Ovary (tissue), 9 donors: ENCODE measurements around the gene PEAK1. TPM values are rescaled to one million over a fixed set of nuclear protein-coding genes. Genes with fewer than 3 reads are reported as not detected.
"Not testable (repeated sequence)": the region's sequence is repeated elsewhere in the genome, so short reads cannot be mapped to it uniquely, and the experiment has no call there.

Experiments
- DNase-seq, 5 donors: peaks; one replicate each; pipeline ENCODE4 v3.0.0-alpha.2; 2019 to 2020
- H3K27ac ChIP-seq, 2 donors: fragments of 200-600 bp; one replicate each; pipeline versions ENCODE4 v1.5.1 to v1.8.0; 2019 to 2022
- H3K27me3 ChIP-seq: fragments of 200-600 bp; one replicate; pipeline ENCODE4 v1.8.0; 2022
- H3K36me3 ChIP-seq: fragments of 200-600 bp; sonication (generic); one replicate; pipeline ENCODE4 v1.5.1; 2019
- H3K4me1 ChIP-seq: one replicate; pipeline ENCODE4 v1.8.1; 2013; ENCODE audit warnings: mild to moderate bottlenecking, moderate library complexity; ENCODE audit not compliant: insufficient read depth
- H3K4me3 ChIP-seq: fragments of 200-600 bp; sonication (generic); one replicate; pipeline ENCODE4 v1.5.1; 2017
- H3K9me3 ChIP-seq, 2 donors: fragments of 200-600 bp in 1 of 2; sonication (generic) in 1 of 2; one replicate each; pipeline versions ENCODE4 v1.5.1 to v1.8.1; 2013 to 2019; ENCODE audit warnings: mild to moderate bottlenecking in 1 of 2, moderate library complexity in 1 of 2
- CTCF ChIP-seq, 3 donors: fragments of 450-650 bp in 2 of 3; fragments of 200-600 bp in 1 of 3; IDR thresholded peaks; one replicate each; pipeline versions ENCODE4 v1.5.1 to v1.8.0; 2016 to 2022; ENCODE audit warnings: antibody characterized with exemption in 3 of 3, mild to moderate bottlenecking in 1 of 3
- EP300 ChIP-seq: sonication (generic); formaldehyde crosslinking; IDR thresholded peaks from one replicate; pipeline ENCODE4 v1.6.1; 2017; ENCODE audit warnings: antibody characterized with exemption
- POLR2A ChIP-seq: fragments of 450-650 bp; IDR thresholded peaks from one replicate; pipeline ENCODE4 v1.6.1; 2017; ENCODE audit warnings: antibody characterized with exemption, mild to moderate bottlenecking, moderate library complexity
- WGBS, 3 donors: extraction: QIAGEN DNeasy Blood & Tissue Kit in 1 of 3; methylation state at CpG; one replicate each; pipeline versions ENCODE4 v1.1.5 to v1.1.7; 2013 to 2017; 5-methylcytosine and 5-hydroxymethylcytosine counted together
- intact Hi-C, 4 donors: fragments of 100-400 bp; cut with DNase I; formaldehyde crosslinking; loops; one replicate each; pipeline versions ENCODE4 v1.11.0 to v1.15.1; 2022 to 2023
- polyA plus RNA-seq, 2 donors: library from polyadenylated mRNA; stranded (reverse); fragments of 200-250 nt in 1 of 2; fragments of 350-450 nt in 1 of 2; fragmentation: Illumina TruSeq in 1 of 2; extraction: RNeasy Lipid Tissue Mini Kit (QIAGEN cat#74804) in 1 of 2; gene quantifications; one replicate each; pipeline ENCODE4 v1.2.3, GENCODE V29; 2013 to 2014
- total RNA-seq, 7 donors: library from RNA; depleted of rRNA in 2 of 7; stranded (reverse); fragments of >200 nt in 2 of 7; fragmentation: NEBNext Ultra II Directional in 3 of 7; extraction: Animal tissue kit (Norgen Biotek cat#: 25700) in 3 of 7; gene quantifications; one replicate each; pipeline versions ENCODE4 v1.1.0 to v1.2.4, GENCODE V29; 2016 to 2023
- donor health status: DM: no; HTN: no; CAD: no; lungs with moderate emphysema.
- donor health status: DM: no; HTN: no; CAD: no.
- donor health status: Bipolar disorder and iron deficiency.
- donor health status: DM: yes; HTN: yes; CAD: no.
- donor health status: DM: no; HTN: no; CAD: no.
- donor health status: DM: yes; HTN: yes; CAD: no.

The PEAK1 gene
- total and polyA plus RNA-seq, 9 donors = 6.6 to 48.4 (median 41.4) TPM

- no peak for DNase-seq
Measured at GRCh38 chr15:77191230-77191834, 228.6 kb downstream of the PEAK1 start.

GRCh38 chr15:77187751-77188464 lies 232.0 kb downstream of the PEAK1 start:
- 64 to 86% (median 74%) methylated on average over 4 of the region's 4 CpGs for WGBS, 3 donors
- TF ChIP-seq EP300 = no peak
- TF ChIP-seq CTCF (IDR thresholded peaks at IDR 0.05) = no peak
- Histone ChIP-seq H3K27me3 (no peaks in the 10 kb centered on the region), H3K4me3 (no peak overlapping the region), H3K4me1 (no peaks in the 10 kb centered on the region), H3K36me3 (no peaks in the 10 kb centered on the region), H3K27ac (no peak overlapping the region), H3K9me3 (no peaks in the 10 kb centered on the region)
- intact Hi-C loops = no loop called here
- peak in 1 of 5 donors; percentile 30 for DNase-seq

More at GRCh38 chr15:77191230-77191834, 228.6 kb downstream of the PEAK1 start:
- H3K4me1 ChIP-seq = no peaks in the 10 kb centered on the region
- H3K27ac ChIP-seq = no peak overlapping the region
- no peaks in the 10 kb centered on the region for H3K36me3 ChIP-seq
- 94 to 95% (median 95%) methylated on average over 2 of the region's 2 CpGs for WGBS, 3 donors
- no peaks in the 10 kb centered on the region for H3K9me3 ChIP-seq
- H3K4me3 ChIP-seq = no peak overlapping the region
- intact Hi-C loops = no loop called here
- TF ChIP-seq CTCF (IDR thresholded peaks at IDR 0.05) (no peak), EP300 (no peak), POLR2A (no peak)
- no peaks in the 10 kb centered on the region for H3K27me3 ChIP-seq

GRCh38 chr15:77186594-77187011 lies 233.3 kb downstream of the PEAK1 start:
- no peak overlapping the region for H3K27ac ChIP-seq
- intact Hi-C loops = no loop called here
- no peak overlapping the region for H3K4me3 ChIP-seq
- H3K36me3 ChIP-seq = no peaks in the 10 kb centered on the region
- no peaks in the 10 kb centered on the region for H3K9me3 ChIP-seq
- no peak for DNase-seq
- H3K4me1 ChIP-seq = no peaks in the 10 kb centered on the region
- TF ChIP-seq EP300 = no peak
- TF ChIP-seq CTCF (IDR thresholded peaks at IDR 0.05) = peak in 2 of 3 donors; percentile 36 to 39
- no peak for TF ChIP-seq POLR2A
- WGBS, 3 donors = 45 to 53% (median 49%) methylated on average over 3 of the region's 3 CpGs
- H3K27me3 ChIP-seq = no peaks in the 10 kb centered on the region

- Histone ChIP-seq H3K4me3 (no peak overlapping the region), H3K27ac (no peak overlapping the region), H3K36me3 (no peaks in the 10 kb centered on the region), H3K27me3 (no peaks in the 10 kb centered on the region), H3K4me1 (no peaks in the 10 kb centered on the region), H3K9me3 (no peaks in the 10 kb centered on the region)
- no peak for TF ChIP-seq CTCF (IDR thresholded peaks at IDR 0.05)
- TF ChIP-seq POLR2A = no peak
- no peak for TF ChIP-seq EP300
- DNase-seq = no peak
- intact Hi-C loops = no loop called here
- WGBS, 3 donors = 86 to 95% (median 94%) methylated on average over 2 of the region's 2 CpGs
Measured at GRCh38 chr15:77185242-77185785, 234.6 kb downstream of the PEAK1 start.

- H3K4me3 ChIP-seq, H3K27me3 ChIP-seq, DNase-seq, H3K36me3 ChIP-seq, H3K27ac ChIP-seq, H3K4me1 ChIP-seq, H3K9me3 ChIP-seq, intact Hi-C loops: not testable (repeated sequence)
- 94 to 97% (median 97%) methylated on average over 4 of the region's 4 CpGs for WGBS, 3 donors
Measured at GRCh38 chr15:77184352-77184751, 235.6 kb downstream of the PEAK1 start.
